T47D (cell line): ENCODE results near the gene HBS1L.

ENCODE experiments used
- DNase-seq, 2 experiments: peaks; one replicate each; pipeline versions ENCODE4 v3.0.0 to v3.0.0-alpha.2; 2011 to 2012; ENCODE audit warnings: low read depth in 1 of 2, low spot score in 1 of 2
- JUND ChIP-seq: IDR thresholded peaks from 2 replicates; pipeline ENCODE4 v1.6.1; 2012; ENCODE audit warnings: low read depth
- in situ Hi-C: cut with HindIII; loops from 2 replicates; pipeline ENCODE4 v1.10.0; 2016; ENCODE audit warnings: low sequenced_read_pairs, low pct_unique_long_range_greater_than_20kb

HBS1L gene

DNA sequence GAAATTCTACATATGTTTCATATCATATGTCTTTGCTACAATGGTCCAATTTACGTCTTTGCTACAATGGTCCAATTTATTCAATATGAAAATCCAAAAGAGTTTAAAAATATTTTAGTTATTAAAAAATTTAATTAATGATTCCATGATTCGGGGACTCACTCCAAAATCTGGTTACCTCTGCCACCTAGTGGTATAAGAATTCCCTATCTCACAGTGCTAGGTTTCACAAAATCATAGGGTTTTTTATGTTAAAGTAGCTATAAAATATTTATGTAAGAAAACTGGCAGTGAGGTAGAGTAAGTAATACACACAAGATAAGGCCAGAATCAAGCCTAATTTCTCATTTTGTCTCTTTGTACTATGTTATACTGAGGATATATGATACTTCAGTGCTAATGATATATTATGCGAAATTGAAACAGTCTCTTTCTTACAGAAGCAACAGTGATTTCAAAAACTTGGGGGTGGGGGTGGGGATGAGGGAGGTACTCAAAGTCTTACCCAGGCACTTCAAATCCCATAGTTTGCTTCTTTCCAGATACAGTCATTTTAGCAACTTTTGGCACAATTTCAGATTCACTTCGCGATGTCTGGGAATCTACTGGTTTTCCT is 52.3 kb downstream of the HBS1L start:
- peak; percentile 7 to 8 for DNase-seq
- TF ChIP-seq JUND = no peak
- in situ Hi-C loops = no loop called here

DNA sequence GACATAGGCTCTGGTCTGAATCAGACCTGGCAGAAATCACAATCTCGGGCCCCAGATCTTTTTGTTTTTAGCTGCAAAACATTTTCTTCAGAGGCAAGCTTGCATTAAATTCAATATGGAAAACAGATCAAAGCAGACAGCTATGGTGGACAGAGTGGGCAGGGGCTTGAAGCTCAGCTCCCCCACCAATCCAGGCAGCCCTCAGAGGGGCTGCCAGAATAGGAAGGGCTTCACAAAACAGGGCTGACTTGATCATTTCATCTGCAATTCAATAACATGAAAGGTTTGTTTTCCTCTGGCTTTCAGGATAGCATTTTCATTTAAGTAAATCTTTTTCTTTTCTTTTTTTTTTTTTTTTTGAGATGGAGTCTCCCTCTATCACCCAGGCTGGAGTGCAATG is 55.5 kb downstream of the HBS1L start:
- TF ChIP-seq JUND = no peak
- DNase-seq = no peak

DNA sequence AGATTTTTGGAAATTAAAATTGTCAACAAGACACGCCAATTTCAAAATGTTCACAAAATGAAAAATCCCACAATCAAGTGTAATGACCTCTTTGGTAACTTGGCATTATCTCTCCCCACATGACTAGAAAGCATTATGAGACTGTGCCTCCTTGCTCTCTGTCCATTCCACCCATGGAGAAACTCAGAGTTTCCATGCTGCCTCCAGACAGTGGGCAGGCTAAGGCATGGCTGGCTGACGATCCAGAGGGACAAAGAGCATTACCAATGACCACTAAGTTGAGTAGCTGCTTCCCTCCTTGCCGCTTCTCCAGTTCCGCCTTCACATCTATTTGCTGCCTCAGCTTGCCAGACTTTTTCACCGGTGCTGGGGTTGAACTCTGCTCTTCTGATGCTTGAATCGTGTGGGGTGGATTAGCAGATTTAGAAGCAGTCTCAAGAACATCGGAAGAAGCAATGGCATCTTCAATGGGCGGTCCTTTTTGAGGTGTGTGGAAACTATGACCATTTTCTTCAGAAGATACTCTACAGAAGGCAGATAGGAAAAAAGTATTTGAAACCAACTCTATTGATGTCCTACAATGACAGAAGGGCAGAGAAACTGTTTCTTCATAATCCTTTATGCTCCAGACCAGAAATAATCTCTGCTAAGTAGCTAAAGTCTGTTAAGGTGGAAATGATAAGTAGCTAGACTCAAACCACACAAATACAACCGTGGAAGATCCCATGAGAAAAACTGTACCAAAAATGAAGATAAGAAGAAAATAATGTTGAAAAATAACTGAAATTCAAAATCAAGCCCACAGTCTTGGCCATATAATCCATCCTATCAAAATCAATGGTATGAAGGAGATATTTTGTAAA is 57.3 kb downstream of the HBS1L start:
- no peak for TF ChIP-seq JUND
- in situ Hi-C loops = no loop called here
- no peak for DNase-seq

More for the DNA sequence above, 55.5 kb downstream of the HBS1L start:
- in situ Hi-C loops = no loop called here

GRCh38 chr6:134995536-134995935 is 59.1 kb downstream of the HBS1L start:
- no peak for TF ChIP-seq JUND
- no peak for DNase-seq
- in situ Hi-C loops = no loop called here

DNA sequence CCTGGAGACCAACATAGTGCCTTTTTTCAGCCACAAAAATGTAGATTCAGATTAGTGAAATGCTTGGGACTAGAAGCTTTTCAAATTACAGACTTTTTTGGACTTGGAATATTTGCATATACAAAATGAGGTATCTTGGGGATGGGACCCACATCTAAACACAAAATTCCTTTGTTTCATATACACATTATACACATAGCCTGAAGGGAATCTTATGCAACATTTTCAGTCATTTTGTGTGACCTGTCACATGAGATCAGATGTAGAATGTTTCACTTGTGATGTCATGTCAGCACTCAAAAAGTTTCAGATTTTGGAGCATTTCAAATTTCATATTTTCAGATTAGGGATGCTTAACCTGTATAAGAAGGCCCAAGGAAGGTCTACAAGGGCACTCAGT is 60.2 kb downstream of the HBS1L start:
- in situ Hi-C loops = no loop called here
- no peak for TF ChIP-seq JUND
- DNase-seq = no peak

DNA sequence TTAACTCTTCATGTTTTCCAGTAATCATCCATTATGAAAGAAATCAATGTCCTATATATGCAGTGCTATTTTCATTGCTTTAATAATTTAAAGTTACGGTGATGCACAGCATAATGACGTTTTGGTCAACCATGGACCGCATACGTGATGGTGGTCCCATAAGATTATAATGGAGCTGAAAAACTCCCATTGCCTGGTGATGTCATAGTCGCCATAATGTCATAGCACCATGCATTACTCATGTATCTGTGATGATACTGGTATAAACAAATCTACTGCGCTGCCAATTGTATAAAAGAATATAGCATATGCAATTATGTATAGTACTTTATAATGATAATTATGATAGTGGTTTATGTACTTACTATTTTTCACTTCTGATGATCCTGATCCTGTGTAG is 62.5 kb downstream of the HBS1L start:
- no peak for DNase-seq
- TF ChIP-seq JUND = no peak
- in situ Hi-C loops = no loop called here

DNA sequence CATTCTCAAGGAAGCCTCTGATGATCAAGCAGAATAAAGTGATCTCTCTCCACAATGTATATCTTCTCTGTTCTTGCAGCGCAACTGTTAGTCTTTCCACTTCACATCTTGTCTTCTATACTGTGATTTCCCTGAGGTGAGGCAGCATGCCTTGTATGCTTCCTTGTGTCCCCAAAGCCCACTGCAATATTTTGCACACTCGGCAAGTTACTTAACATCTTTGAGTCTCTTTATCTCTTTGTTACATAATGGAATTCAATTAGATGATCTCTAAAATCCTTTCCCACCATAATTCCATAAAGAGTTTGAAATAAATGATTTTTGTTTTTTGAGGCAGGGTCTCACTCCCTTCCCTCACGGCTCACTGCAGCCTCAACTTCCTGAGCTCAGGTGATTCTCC is 64.4 kb downstream of the HBS1L start:
- TF ChIP-seq JUND = no peak
- no peak for DNase-seq
- in situ Hi-C loops = no loop called here

DNA sequence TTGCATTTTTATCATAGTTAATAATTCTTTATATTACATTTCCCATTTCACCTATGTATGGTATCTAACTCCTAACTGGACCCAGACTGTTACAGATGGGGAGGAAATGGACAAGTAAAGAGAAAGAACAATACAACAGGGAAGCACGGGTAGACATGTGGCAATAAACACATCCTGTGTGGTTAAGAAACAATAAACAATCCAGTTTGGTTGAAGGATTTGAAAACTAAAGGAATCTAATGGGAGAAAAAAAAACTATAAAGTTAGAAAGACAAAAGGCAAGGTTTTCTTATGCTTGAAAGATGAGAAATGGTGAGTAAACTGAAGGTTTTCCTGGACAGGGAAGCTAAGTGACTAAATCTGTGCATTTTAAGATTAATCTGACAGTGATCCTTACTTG is 69.8 kb downstream of the HBS1L start:
- in situ Hi-C loops = no loop called here
- no peak for DNase-seq
- TF ChIP-seq JUND = no peak

- DNase-seq = no peak
- in situ Hi-C loops = no loop called here
- no peak for TF ChIP-seq JUND
Measured at GRCh38 chr6:134983823-134984222, 70.8 kb downstream of the HBS1L start.

GRCh38 chr6:134982161-134982560 is 72.5 kb downstream of the HBS1L start:
- in situ Hi-C loops = no loop called here
- DNase-seq = no peak
- TF ChIP-seq JUND = no peak

GRCh38 chr6:134980846-134981245 is 73.8 kb downstream of the HBS1L start:
- no peak for TF ChIP-seq JUND
- in situ Hi-C loops = no loop called here

DNA sequence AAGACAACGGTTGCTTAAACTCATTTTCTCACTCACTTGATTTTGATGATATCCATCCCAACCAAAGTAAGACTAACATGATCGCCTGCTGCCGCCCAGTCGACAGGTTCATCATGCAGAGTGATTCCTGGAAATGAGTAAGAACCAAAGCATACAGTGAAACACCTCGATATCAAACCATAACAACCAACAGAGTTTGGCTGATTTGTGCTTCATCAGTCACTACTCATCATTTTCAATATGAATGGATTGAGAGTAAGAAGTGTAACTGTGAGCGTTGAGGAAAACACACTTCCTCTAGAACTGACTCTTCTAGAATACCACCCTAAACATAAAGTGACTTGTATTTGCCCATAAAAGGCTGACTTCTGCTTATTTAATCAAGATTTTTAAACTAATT is 75.5 kb downstream of the HBS1L start:
- no peak for TF ChIP-seq JUND
- in situ Hi-C loops = no loop called here
- no peak for DNase-seq

More at GRCh38 chr6:134980846-134981245, 73.8 kb downstream of the HBS1L start:
- DNase-seq = no peak

GRCh38 chr6:134974370-134974769 is 80.3 kb downstream of the HBS1L start:
- no peak for TF ChIP-seq JUND
- in situ Hi-C loops = no loop called here

DNA sequence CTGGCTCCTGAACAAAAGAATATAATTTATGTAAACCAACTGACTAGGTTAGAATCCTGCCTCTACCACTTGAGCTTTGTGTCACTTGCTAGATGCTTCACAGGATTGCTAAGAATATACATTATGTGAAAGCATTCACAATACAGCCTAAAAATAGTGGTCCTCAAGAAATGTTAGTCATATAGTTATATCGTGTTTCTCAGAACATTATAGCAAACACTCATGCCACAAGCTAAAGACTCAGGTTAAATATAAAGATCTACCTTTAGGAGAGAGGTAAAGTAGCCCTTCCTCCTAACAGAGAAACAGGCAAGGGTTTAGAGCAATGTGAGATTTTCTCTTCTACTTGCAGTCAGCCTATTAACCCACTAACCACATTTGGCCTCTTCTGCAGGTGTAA is 86.9 kb downstream of the HBS1L start:
- in situ Hi-C loops = no loop called here
- DNase-seq = no peak
- no peak for TF ChIP-seq JUND

More at GRCh38 chr6:134974370-134974769, 80.3 kb downstream of the HBS1L start:
- no peak for DNase-seq
